Ectodermal cell (in vitro differentiated cells): Measurements from ENCODE around the gene POLE.

Experiments
- H3K27ac ChIP-seq: 2 replicates; pipeline ENCODE4 v1.7.0; 2013; ENCODE audit warnings: mild to moderate bottlenecking, low read depth, low read length; ENCODE audit not compliant: insufficient read depth, poor library complexity, severe bottlenecking
- H3K27me3 ChIP-seq: 2 replicates; pipeline ENCODE4 v1.7.0; 2013; ENCODE audit warnings: mild to moderate bottlenecking, low read length; ENCODE audit not compliant: insufficient read depth, control insufficient read depth, poor library complexity, severe bottlenecking
- H3K36me3 ChIP-seq: one replicate; pipeline ENCODE4 v1.7.0; 2013; ENCODE audit warnings: low read length; ENCODE audit not compliant: control insufficient read depth, insufficient read depth
- H3K4me1 ChIP-seq: one replicate; pipeline ENCODE4 v1.7.0; 2013; ENCODE audit warnings: low read length; ENCODE audit not compliant: control insufficient read depth, insufficient read depth
- H3K4me3 ChIP-seq: 2 replicates; pipeline ENCODE4 v1.7.0; 2013; ENCODE audit warnings: low read depth, low read length, control low read depth; ENCODE audit not compliant: insufficient read depth
- H3K9me3 ChIP-seq: 2 replicates; pipeline ENCODE4 v1.7.0; 2013; ENCODE audit warnings: mild to moderate bottlenecking, low read length, moderate library complexity; ENCODE audit not compliant: control insufficient read depth
- WGBS, 2 experiments: methylation state at CpG; one replicate each; pipeline ENCODE4 v1.1.7; 2013; ENCODE audit warnings: missing lambda C conversion rate in 2 of 2; 5-methylcytosine and 5-hydroxymethylcytosine counted together

POLE gene

DNA sequence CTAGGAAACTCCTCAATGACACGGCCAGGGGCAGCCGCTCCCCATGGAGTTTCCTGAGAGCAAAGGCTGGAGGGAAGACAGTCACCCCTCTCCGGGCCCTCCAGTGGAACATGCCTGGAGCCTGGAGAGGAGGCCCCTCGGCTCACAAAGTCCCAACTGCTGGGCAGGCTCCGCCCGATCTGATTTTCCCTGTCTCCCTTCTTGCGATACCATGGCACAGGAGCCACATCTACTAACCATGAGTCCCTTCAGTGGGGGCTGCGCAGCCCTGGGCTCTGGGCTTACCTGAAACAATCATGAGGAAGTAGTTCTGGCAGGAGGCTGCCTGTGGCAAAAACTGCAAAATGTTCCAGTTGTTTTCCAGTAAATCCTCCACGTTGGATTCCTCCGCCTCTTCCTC is 53.2 kb downstream of the POLE start:
- Histone ChIP-seq H3K36me3 (peaks cover 62% of the 10 kb centered on the region), H3K9me3 (no peaks in the 10 kb centered on the region), H3K4me3 (no peak overlapping the region), H3K27ac (no peak overlapping the region), H3K27me3 (no peaks in the 10 kb centered on the region), H3K4me1 (no peaks in the 10 kb centered on the region)
- WGBS, 2 experiments: 91 to 94% methylated on average over 10 of the region's 10 CpGs

DNA sequence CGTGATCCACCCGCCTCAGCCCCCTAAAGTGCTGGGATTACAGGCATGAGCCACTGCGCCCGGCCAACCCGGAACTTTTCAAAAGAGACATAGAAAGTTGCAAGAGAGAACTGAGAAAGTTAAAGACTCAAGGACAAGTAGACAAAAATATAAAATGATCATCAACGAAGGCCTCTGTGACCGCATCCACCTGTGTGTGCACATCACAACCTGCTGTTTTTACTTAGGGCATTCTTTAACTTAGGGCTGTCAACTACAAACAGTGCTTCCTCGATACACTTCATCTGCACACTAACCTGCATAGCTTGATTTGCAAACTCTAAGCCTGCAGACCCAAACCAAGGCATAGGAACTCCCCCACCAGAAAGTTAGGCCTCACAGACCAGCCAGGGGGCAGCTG is 53.7 kb downstream of the POLE start:
- H3K4me1 ChIP-seq: no peaks in the 10 kb centered on the region
- H3K27me3 ChIP-seq: no peaks in the 10 kb centered on the region
- no peak overlapping the region for H3K4me3 ChIP-seq
- WGBS, 2 experiments: 96 to 97% methylated on average over 8 of the region's 8 CpGs
- peaks cover 62% of the 10 kb centered on the region for H3K36me3 ChIP-seq
- no peak overlapping the region for H3K27ac ChIP-seq
- H3K9me3 ChIP-seq: no peaks in the 10 kb centered on the region

DNA sequence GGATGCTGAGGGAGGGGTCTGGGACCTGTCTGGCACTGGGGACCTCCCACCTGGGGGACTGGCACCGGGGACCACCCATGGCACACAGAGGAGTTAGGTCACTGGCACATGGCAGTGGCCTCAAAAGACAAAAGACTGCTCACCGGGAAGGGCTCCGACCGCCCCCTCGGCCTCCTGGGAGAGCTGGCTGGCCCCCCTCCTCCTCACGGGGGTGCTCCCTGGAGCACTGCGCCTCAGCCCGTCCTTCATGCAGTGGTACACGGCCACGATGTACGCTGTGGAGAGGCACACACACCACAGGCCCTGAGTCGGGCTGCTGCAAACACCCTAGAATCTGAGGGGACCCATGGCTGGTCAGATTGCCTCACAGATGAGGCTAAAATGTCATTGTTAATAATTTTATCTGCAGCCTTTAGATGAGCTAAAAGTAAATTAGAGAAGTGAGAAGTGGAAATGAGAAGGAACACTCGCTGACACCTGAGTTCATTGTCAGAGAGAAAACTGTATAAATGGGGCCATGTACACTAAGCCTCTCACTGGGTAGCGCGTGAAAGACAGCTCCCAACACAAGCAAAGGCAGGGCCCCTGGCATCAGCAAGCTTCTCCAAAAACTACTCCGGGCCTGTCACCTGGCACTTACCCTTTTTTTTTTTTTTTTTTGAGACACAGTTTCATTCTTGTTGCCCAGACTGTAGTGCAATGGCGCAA is 54.5 kb downstream of the POLE start:
- WGBS, 2 experiments: 88 to 90% methylated on average over 17 of the region's 17 CpGs
- no peak overlapping the region for H3K4me3 ChIP-seq
- H3K36me3 ChIP-seq: peaks cover 60% of the 10 kb centered on the region
- no peaks in the 10 kb centered on the region for H3K27me3 ChIP-seq
- H3K9me3 ChIP-seq: no peaks in the 10 kb centered on the region
- H3K4me1 ChIP-seq: no peaks in the 10 kb centered on the region
- H3K27ac ChIP-seq: no peak overlapping the region

DNA sequence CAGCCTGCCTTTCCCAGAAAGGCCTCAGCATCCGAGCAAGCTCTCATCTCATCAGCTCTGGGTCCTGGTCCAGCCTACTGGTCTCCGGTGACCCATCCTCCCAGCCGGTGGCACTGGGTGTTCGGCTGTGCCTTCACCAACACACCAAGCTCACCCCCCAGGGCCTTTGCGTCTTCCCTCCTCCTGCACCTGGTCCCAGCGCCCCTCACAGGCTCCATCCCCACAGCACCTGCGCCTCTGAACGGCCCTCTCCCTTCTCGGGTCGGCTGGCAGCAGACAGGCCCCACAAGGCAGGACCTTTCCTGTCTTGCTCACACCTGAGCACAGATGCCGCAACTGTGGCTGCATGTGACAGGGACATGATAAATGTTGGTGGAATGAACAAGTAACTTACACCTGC is 55.5 kb downstream of the POLE start:
- Histone ChIP-seq H3K27ac (no peak overlapping the region), H3K4me1 (no peaks in the 10 kb centered on the region), H3K4me3 (no peak overlapping the region), H3K9me3 (no peaks in the 10 kb centered on the region), H3K36me3 (peaks cover 55% of the 10 kb centered on the region), H3K27me3 (no peaks in the 10 kb centered on the region)
- WGBS, 2 experiments: 90 to 93% methylated on average over 11 of the region's 11 CpGs

GRCh38 chr12:132630672-132631071 is 56.5 kb downstream of the POLE start:
- whole genome bisulfite sequencing, 2 experiments: 94 to 96% methylated on average over 6 of the region's 6 CpGs
- Histone ChIP-seq H3K4me3 (no peak overlapping the region), H3K4me1 (no peaks in the 10 kb centered on the region), H3K27me3 (no peaks in the 10 kb centered on the region), H3K27ac (no peak overlapping the region), H3K36me3 (peaks cover 48% of the 10 kb centered on the region), H3K9me3 (no peaks in the 10 kb centered on the region)

- Histone ChIP-seq H3K27me3 (no peaks in the 10 kb centered on the region), H3K4me1 (no peaks in the 10 kb centered on the region), H3K4me3 (no peak overlapping the region), H3K9me3 (no peaks in the 10 kb centered on the region), H3K27ac (no peak overlapping the region), H3K36me3 (peaks cover 42% of the 10 kb centered on the region)
- WGBS, 2 experiments: 97% methylated on average over 6 of the region's 6 CpGs
Observed at GRCh38 chr12:132629330-132629729, 57.8 kb downstream of the POLE start.

DNA sequence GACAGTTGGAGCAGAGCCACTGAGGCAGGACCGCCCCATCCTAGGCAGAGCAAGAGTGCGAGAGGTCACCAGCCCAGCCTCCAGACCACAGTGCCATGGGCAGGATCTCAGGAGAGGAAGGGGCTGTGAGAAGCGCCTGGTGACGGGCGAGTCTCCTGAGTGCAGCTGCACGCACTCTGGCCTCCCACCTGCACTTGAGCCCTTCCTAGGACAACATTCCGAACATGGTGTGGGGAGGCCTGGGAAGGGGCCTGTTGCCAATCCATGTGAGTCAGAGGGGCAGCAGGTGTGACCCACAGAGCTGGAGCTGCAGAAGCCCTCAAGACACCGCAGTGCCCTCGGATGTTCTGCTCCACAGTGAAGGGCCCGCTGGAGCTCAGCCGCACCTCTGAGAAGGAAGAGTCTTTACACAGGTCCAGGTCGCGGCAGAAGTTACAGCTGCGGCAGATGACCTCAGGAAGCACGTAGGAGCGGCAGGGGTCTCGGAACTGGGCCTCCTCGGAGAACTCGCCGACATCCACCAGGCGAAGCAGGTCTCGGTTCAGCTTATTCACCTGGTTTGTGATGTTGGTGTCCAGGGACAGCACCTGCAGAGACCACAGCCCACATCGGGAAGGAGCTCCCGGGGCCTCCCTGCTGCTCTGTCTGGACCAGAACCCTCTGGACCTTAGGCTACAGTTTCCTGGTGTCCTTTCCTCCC is 61.3 kb downstream of the POLE start:
- H3K4me3 ChIP-seq: no peak overlapping the region
- H3K27ac ChIP-seq: no peak overlapping the region
- H3K27me3 ChIP-seq: peaks cover 2% of the 10 kb centered on the region
- H3K9me3 ChIP-seq: no peaks in the 10 kb centered on the region
- H3K36me3 ChIP-seq: peaks cover 26% of the 10 kb centered on the region
- no peaks in the 10 kb centered on the region for H3K4me1 ChIP-seq
- 96% methylated on average over 24 of the region's 24 CpGs for WGBS, 2 experiments

- H3K27ac ChIP-seq: no peak overlapping the region
- H3K9me3 ChIP-seq: no peaks in the 10 kb centered on the region
- 93% methylated on average over 32 of the region's 32 CpGs for WGBS, 2 experiments
- H3K27me3 ChIP-seq: peaks cover 10% of the 10 kb centered on the region
- H3K4me1 ChIP-seq: no peaks in the 10 kb centered on the region
- peaks cover 22% of the 10 kb centered on the region for H3K36me3 ChIP-seq
- H3K4me3 ChIP-seq: no peak overlapping the region
Observed at GRCh38 chr12:132624910-132625630, 62.1 kb downstream of the POLE start.

- H3K4me1 ChIP-seq: no peaks in the 10 kb centered on the region
- peaks cover 16% of the 10 kb centered on the region for H3K36me3 ChIP-seq
- 96% methylated on average over 22 of the region's 22 CpGs for WGBS, 2 experiments
- no peaks in the 10 kb centered on the region for H3K9me3 ChIP-seq
- no peak overlapping the region for H3K27ac ChIP-seq
- H3K4me3 ChIP-seq: no peak overlapping the region
- H3K27me3 ChIP-seq: peaks cover 18% of the 10 kb centered on the region
Observed at GRCh38 chr12:132624186-132624855, 62.8 kb downstream of the POLE start.
